Measurements from ENCODE around the gene SAMD4A. TPM values are rescaled to one million over a fixed set of nuclear protein-coding genes. Genes with fewer than 3 reads are reported as not detected.
A peak's percentile ranks its signal among the peaks of the same experiment; 100 is the strongest.

The SAMD4A gene
- total RNA-seq, 1 donor from 2014 or later = 30.6 TPM

DNA sequence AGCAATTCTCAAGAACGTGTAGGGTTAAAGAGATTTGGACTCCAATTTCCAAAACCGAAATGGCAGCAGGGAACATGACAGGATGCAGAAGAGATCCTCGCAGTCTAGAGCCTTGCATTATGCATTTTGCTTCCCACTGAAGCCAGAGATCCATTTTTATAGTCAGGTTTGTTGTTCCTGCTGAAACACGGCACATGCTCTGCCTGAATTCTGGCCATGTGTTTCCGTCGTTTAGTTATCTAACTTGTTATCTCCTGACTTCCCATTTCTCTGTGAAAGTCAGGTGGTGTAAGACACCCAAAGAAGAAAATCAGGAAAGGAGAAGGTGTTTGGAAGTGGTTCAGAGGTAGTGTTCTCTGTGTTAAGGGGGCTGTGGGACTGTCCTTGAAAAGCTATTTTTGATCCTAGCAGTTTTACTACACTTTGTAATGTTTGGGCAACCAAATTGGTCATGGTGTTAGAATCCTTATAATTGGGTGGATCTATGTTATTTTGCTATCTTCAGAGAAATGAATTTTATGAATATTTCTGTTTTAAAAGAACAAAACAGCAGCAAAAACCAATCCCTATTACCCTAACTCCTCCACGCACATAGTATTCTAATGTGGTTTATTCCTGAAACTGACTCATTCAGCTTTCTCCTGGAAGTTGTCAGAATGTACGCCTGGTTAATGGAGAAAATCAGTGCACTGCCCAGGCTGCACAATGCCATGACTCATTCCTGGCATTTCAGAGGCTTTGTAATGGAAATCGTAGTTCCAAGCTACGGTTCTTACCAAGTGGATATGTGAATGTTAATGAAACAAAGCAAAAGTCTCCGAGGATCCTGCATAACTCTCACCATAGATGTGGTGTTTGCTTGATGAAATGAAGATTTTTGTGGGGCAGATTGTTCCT lies 110.1 kb downstream of the SAMD4A start:
- intact Hi-C loops (cut with DNase I) = no loop called here
- Histone ChIP-seq H3K4me1 (peaks cover 15% of the 10 kb centered on the region), H3K4me3 (no peak overlapping the region), H3K27me3 (ENCODE audit: low read depth) (no peaks in the 10 kb centered on the region), H3K9me3 (no peaks in the 10 kb centered on the region), H3K36me3 (no peaks in the 10 kb centered on the region), H3K27ac (peak overlapping the region; percentile 58)
- ATAC-seq (peak; percentile 54 to 62), DNase-seq (no peak)
- no peak for TF ChIP-seq CTCF (IDR thresholded peaks at IDR 0.05)

DNA sequence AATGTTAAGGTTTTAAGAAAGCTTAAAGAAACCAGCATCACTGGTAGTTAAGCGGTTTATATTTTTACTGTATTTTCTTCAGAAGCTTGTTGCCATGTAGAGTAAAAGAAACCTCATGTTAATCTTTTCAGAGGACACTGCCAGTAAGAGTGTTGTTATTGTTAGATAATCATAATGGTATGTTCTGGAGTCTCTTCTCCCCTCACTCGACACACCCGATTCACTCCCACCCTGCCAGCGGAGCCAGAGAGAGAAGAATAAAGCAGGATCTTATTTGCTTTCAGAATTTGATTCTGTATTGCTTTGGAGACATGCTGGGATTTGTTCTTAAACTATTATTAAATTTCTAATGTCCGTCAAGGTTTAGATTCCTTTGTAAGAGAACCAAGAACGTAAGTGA lies 113.7 kb downstream of the SAMD4A start:
- H3K36me3 ChIP-seq = no peaks in the 10 kb centered on the region
- H3K4me3 ChIP-seq = no peak overlapping the region
- TF ChIP-seq CTCF (IDR thresholded peaks at IDR 0.05) = no peak
- DNase-seq (no peak), ATAC-seq (no peak)
- peaks cover 27% of the 10 kb centered on the region for H3K4me1 ChIP-seq
- H3K27me3 ChIP-seq (ENCODE audit: low read depth) = no peaks in the 10 kb centered on the region
- intact Hi-C loops (cut with DNase I) = no loop called here
- no peaks in the 10 kb centered on the region for H3K9me3 ChIP-seq
- no peak overlapping the region for H3K27ac ChIP-seq

- no peak overlapping the region for H3K4me3 ChIP-seq
- DNase-seq (no peak), ATAC-seq (no peak)
- intact Hi-C loops (cut with DNase I) = no loop called here
- no peak for TF ChIP-seq CTCF (IDR thresholded peaks at IDR 0.05)
- H3K27me3 ChIP-seq (ENCODE audit: low read depth) = no peaks in the 10 kb centered on the region
- H3K36me3 ChIP-seq = no peaks in the 10 kb centered on the region
- peaks cover 31% of the 10 kb centered on the region for H3K4me1 ChIP-seq
- no peaks in the 10 kb centered on the region for H3K9me3 ChIP-seq
- H3K27ac ChIP-seq = no peak overlapping the region
Measured at GRCh38 chr14:54681811-54682261, 114.9 kb downstream of the SAMD4A start.

GRCh38 chr14:54682578-54682977 lies 115.7 kb downstream of the SAMD4A start:
- ATAC-seq (no peak), DNase-seq (no peak)
- Histone ChIP-seq H3K4me3 (no peak overlapping the region), H3K9me3 (no peaks in the 10 kb centered on the region), H3K27ac (no peak overlapping the region), H3K4me1 (peaks cover 31% of the 10 kb centered on the region), H3K36me3 (no peaks in the 10 kb centered on the region), H3K27me3 (ENCODE audit: low read depth) (no peaks in the 10 kb centered on the region)
- TF ChIP-seq CTCF (IDR thresholded peaks at IDR 0.05) = no peak
- intact Hi-C loops (cut with DNase I) = no loop called here

DNA sequence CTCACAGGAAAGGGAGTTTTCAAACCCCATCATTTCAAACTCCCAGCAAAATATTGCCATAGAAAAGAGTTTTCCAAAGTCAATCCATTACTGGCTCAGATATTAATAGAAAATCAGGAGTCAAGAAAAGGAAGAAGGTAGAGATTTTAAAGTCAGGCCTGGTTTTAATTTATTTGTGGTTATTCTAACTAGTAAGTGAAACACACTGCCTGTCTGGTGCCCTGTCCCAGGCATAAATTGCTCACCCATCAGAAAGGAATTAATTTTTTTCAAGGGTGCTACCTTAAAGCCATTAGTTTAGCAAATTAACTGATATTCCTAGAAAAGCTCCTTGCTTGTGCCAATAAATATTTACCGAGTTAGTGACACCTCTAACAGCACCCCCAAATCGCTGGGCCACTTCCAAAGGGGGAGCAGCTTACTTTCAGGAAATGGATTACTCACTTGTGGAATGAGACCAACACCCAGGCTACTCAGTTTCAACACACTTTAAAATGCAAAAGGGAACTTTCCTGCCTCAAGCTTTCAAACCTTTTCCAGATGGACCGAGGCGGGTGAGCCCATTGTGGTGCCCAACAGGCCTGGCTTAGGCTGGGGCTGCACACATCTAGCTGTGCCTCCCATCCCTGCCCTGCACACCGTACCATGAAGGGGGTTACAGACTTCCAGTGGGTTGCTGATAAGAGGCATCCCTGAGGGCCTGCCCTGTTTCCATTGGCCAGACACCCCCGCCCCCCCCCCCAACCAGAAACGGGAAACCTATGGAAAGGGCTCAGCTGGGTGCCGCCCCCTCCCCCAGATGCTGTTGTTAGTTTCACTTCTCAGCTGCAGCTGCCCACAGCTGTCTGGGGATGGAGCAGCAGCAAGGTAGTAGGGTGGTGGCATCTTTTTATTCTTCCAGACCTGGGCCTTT lies 117.2 kb downstream of the SAMD4A start:
- TF ChIP-seq CTCF (IDR thresholded peaks at IDR 0.05) = no peak
- intact Hi-C loops (cut with DNase I) = no loop called here
- peak in 1 of 2 donors; percentile 45 for ATAC-seq

More for the DNA sequence above, 117.2 kb downstream of the SAMD4A start:
- no peaks in the 10 kb centered on the region for H3K27me3 ChIP-seq (ENCODE audit: low read depth)
- H3K27ac ChIP-seq = peak overlapping the region; percentile 62
- no peak for DNase-seq
- no peak overlapping the region for H3K4me3 ChIP-seq
- no peaks in the 10 kb centered on the region for H3K9me3 ChIP-seq
- H3K36me3 ChIP-seq = no peaks in the 10 kb centered on the region
- peaks cover 35% of the 10 kb centered on the region for H3K4me1 ChIP-seq

Measured in lower lobe of right lung (tissue), 2 donors.